Activated CD4-positive, alpha-beta T cell treated with anti-CD3 and anti-CD28 coated beads, Interleukin-10, Interleukin-2, amounts not matched to agents 100 ng/mL and 50 ng/mL, durations not matched to agents 16 hours and 8 hours (primary cell): ENCODE results near the gene DAB1.

Experiments
- DNase-seq: peaks from one replicate; pipeline ENCODE4 v3.0.0-alpha.2; 2020

Gene DAB1

GRCh38 chr1:57156907-57157306, 267.0 kb downstream of the DAB1 start:
- DNase-seq: no peak

- no peak for DNase-seq
Observed at GRCh38 chr1:57146100-57146499, 277.8 kb downstream of the DAB1 start.

DNA sequence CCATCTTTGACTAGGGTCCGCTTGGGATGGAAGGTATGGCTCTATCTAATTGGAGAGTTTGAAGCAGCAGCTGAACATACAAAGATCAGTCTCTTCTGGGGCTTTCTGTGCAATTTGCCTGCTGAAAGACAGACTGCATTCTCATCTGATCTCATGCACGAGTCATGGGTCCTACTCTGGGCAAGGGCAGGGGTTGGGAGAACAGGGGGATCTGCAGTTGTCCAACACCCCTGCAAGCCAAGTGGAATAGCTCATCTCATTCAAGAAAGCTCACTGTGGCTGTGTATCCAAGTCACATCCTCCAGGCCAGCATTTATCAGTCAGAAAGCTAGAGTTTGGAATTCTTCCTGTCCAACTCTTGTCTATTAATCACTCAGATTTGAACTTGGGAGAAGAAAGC, 280.9 kb downstream of the DAB1 start:
- DNase-seq: no peak

- no peak for DNase-seq
Observed at GRCh38 chr1:57142169-57142568, 281.7 kb downstream of the DAB1 start.

DNA sequence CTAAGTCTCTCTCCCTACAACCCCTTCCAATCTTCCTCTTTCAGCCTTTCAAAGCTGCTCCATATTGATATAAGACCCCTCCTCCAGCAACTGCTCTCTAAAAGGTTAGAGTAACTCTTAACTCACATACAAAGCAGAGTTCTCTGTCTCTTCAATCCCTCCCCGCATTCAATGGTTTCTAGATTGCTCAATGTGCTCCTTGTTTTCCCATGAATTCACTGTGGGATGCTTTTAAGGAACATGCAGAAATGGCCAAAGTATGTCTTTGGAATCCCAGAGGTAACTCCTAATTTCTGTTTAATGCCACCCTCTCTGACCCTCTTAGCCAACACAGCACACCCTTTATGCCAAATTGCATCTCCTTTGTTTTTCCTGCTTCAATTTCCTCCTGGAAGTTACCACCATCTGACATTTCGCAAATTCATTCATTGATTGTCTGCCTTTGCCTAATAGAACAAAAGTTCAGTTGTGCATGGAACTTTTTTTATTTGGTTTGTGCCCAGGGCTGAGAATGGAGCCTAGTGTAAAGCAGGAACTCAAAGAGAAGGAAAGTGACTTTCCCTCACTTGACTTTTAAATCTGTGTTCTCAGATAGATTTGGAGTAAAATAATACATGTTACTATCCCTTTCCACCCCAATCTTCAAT, 285.3 kb downstream of the DAB1 start:
- no peak for DNase-seq

DNA sequence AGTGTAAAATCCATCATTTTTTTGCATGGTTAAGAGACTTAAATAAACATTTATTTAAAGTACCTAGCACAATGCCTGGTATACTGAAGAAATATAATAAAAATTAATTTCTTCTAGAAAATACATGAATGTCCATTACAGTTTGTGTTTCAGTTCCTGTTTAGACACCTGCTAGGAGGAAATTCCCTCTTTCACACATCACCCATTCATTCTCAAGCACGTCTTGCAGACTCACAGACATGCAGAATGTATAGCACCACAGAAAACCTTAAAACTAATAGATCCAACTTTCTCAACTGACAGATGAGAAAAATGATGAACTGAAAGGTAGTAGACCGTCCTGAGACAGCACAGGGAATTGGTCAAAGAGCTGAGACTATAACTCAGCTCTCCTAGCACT, 285.9 kb downstream of the DAB1 start:
- DNase-seq: no peak

GRCh38 chr1:57134803-57135202, 289.1 kb downstream of the DAB1 start:
- DNase-seq: no peak

GRCh38 chr1:57133686-57134085, 290.2 kb downstream of the DAB1 start:
- DNase-seq: no peak

GRCh38 chr1:57132993-57133622, 290.8 kb downstream of the DAB1 start:
- no peak for DNase-seq

GRCh38 chr1:57131701-57132394, 292.0 kb downstream of the DAB1 start:
- DNase-seq: no peak

- no peak for DNase-seq
Observed at GRCh38 chr1:57131257-57131656, 292.6 kb downstream of the DAB1 start.

- no peak for DNase-seq
Observed at GRCh38 chr1:57129865-57130264, 294.0 kb downstream of the DAB1 start.

- DNase-seq: no peak
Observed at GRCh38 chr1:57127976-57128375, 295.9 kb downstream of the DAB1 start.

DNA sequence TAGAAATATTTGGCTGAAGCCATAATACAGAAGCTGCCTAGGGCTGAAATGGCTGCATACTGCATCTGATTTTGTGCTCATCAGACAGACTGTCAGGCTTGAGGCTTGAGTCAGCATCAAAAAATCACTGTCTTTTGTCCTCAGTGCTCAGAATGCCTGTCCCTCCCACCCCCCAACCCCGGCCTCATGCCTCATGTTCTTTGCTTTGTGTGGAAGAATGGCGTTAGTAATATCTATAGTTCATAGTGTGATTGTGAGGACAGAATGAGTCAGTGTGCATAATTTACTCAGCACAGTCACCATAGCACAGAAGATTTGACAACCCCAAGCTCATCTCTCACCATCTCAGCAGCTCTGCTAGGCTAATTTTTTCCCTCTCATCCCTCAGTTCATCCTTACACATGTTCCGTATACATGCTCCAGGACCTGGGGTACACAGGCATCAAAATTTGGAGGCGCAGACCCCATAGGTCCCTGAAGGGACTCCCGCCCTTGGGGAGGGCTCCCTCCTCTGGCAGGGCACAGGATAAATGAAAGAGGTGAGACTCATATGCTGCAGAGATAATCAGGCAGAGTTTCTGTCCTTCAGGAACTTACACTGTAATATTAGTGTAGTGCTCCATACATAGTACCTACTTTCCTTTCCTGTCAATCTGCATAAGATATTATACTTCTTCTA, 299.0 kb downstream of the DAB1 start:
- peak; percentile 74 for DNase-seq

DNA sequence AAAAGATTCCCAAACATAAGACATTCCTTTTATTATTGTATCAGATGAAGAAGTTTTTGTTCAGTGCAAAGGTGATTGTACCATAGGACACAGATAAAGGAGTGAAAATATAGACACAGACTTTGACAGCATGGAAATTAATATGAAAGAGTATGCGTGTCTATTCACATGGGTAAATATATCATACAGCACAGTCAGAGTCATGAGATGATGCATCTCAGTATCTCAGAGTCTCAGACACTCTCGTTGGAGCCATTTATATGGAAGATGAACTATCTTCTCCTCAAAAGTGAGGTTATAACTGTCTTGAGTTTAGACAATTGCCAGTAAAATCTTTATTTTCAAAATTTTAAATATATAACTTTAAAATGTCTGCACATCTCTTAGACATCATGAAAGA, 299.7 kb downstream of the DAB1 start:
- DNase-seq: no peak

DNA sequence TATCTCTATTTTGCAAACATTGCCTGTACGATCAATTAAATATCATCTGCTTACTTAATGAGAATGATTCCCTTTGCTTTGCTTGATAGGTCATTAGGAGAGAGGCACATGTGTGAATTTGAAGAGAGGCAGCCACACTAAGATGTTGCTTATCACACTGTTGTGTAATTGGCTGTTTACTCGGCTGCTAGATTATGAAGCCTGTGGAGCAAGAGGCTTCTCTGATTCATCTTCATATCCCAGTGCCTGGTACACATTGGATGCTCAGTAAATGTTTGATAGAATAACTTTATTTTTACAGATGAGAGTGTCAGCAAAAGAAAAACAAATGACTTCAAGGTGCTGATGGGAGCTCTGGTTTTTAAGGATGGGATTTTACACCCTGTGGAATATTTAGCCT, 301.8 kb downstream of the DAB1 start:
- no peak for DNase-seq

- no peak for DNase-seq
Observed at GRCh38 chr1:57118948-57119603, 304.8 kb downstream of the DAB1 start.

DNA sequence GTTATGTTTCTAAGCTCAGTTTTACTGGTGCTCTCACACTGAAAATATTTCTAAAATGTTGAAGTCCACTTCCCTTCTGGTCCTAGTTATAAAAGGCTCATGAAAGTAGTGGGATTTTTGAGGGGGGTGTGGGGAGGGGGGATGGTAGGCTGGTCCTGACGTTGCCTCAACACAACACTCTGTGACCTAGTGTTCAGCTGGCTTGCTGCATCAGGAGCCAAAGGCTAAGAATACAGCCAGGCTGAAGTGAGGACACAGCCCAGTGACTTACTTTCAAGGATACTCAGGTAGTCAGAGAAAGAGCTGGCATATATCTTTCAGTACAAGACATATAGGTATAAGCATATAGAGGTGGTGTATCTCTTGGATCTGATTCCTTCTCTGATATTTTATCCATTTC, 306.1 kb downstream of the DAB1 start:
- DNase-seq: no peak

DNA sequence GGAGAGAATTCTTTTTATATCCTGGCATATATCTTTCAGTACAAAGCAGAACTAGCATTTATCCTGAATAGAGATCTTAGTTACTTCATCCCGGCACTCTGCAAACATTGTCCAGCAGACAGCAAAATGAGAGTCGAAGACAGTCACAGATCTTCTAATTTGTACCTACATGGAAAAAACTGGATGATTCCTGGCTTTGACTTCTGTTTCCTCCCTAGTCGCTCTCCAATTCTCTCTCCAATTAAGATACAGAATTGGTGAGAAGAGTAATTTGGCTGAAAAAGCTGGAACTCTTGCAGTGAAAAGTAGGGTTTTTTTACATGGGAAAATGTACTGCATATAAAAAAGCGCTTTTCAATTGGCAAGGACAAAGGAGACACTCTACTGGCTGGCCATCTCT, 307.0 kb downstream of the DAB1 start:
- no peak for DNase-seq

DNA sequence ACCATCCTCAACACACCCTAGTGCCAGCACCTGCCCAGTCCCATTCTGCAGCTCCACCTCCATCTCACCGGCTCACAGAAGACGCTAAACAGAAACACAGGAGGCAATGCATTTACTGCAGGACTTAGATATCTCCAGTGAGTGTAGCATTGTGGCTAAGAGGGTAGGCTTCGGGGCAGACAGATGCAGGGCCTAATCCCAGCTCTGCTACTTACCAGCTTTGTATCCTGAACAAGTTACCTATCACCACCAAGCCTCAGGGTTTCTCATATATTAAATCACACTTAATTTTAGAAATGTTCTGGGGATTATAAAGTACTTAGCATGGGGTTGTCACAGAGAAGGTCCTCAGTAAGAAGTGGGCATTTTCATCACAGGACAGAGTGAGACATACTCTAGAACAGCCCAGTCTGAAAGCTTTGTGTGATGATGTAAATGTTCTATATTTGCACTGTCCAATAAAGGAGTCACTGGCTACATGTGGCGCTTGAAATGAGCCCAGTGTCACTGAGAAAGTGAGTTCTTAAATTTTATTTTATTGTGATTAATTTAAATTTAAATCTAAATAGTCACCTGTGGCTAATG, 308.7 kb downstream of the DAB1 start:
- no peak for DNase-seq

DNA sequence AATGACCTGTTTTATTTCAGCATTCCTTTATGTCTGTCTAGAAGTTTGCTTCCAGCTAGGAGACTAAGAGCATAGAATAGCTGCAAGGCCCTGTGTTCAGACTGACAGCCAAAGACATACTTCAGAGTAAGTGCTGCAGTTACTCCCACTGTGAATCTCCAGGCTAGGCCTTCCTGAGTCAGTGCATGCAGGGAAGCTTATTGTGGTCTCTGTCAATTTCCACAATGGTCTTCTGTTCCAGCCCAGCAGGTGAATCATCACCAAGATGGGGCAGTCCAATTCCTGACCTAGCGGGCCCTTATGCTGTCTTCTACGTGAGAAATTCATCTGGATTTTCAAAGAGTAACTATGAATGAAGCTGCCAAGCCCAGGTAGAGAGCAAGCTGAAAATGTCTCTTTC, 311.7 kb downstream of the DAB1 start:
- no peak for DNase-seq

GRCh38 chr1:57111175-57111574, 312.7 kb downstream of the DAB1 start:
- DNase-seq: no peak

DNA sequence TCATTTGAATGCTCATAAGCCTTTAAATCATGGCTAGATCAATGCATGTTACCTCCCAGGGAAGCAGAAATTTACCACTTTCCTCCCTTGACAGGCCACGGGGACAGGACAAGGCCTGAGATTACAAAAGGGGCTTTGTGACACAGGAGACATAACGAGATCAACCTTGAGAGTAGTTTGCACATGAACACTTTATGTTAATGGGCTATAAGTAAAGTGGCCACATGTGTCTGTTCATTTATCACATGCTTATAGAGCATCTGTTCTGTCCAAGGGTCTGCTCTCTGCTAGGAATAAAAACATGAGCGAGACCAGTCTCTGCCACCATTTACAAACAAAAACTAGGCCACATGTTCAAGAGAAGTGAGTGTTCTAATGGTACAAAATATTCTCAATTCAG, 314.0 kb downstream of the DAB1 start:
- DNase-seq: no peak
